Measurements from ENCODE around the gene RAB3C. TPM values are rescaled to one million over a fixed set of nuclear protein-coding genes. Genes with fewer than 3 reads are reported as not detected.

RAB3C gene
- total and polyA plus RNA-seq, 3 experiments from 2014 or later: not detected

DNA sequence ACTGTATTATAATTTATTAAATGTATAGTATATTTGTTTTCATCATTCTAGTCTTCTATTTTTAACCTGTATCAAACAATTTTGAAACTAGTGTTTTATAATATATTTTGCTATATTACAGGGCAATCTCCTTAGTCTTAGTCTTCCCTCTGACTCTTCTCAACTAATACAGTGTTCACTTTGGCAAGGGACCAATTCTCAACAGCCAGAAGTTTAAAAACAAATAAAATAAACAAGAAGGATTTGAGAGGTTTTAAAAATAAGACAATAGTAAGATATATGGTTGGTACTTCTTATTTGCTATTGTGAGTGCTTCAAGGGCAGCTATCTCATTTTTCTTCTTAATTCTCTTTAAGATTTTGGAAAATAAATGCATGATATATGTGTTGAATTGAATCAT lies 167.2 kb downstream of the RAB3C start:
- ChIA-PET POLR2A (no interaction called here), CTCF (no interaction called here)
- H3K36me3 ChIP-seq (ENCODE audit: insufficient read depth, low read length): no peaks in the 10 kb centered on the region
- no peaks in the 10 kb centered on the region for H3K9me3 Mint-ChIP-seq
- no peak overlapping the region for H3K27ac ChIP-seq (ENCODE audit: low read depth, low read length)
- H3K4me1 Mint-ChIP-seq: no peaks in the 10 kb centered on the region
- no peaks in the 10 kb centered on the region for H3K27me3 ChIP-seq (ENCODE audit: insufficient read depth, low read length, poor library complexity, severe bottlenecking)
- no peak for DNase-seq
- H3K27me3 Mint-ChIP-seq: peaks cover 5 to 6% of the 10 kb centered on the region in 2 donors
- H3K9me3 ChIP-seq (ENCODE audit: low read length): no peaks in the 10 kb centered on the region
- no peak overlapping the region for H3K27ac Mint-ChIP-seq
- H3K4me1 ChIP-seq (ENCODE audit: insufficient read depth, low read length): no peaks in the 10 kb centered on the region
- H3K4me3 Mint-ChIP-seq: no peak overlapping the region
- H3K4me3 ChIP-seq (ENCODE audit: low read length): no peak overlapping the region
- no peaks in the 10 kb centered on the region for H3K36me3 Mint-ChIP-seq

DNA sequence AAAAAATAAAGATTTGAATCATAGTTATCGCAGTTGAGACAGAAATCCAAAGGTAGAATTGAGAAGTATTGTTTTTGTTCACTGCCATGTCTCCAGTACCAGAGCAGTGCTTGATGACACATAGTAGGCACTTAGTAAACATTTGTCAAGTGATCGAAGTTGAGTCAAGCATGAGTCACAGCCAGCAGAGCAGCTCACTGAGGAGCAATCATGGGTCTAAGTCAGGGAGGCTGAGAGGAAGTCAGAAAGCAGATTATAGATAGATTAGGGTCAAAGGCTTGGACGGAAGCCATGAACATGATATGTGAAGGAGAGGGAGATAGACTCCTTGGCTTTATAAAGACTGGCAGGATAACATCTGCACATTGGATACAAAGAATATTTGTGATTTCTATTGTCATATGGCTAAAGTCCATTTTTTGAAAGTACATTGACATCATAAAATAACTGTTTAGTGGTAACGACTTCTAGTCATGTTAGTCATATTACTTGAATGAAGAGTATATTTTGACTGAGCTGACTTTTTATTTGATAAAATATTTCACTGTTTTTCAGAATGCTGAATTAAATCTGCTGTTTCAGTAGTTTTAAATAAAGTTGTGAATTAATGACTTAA lies 168.5 kb downstream of the RAB3C start:
- Mint-ChIP-seq H3K27me3 (peaks cover 3 to 4% of the 10 kb centered on the region in 2 donors), H3K4me1 (no peaks in the 10 kb centered on the region), H3K36me3 (no peaks in the 10 kb centered on the region), H3K4me3 (no peak overlapping the region), H3K9me3 (no peaks in the 10 kb centered on the region), H3K27ac (no peak overlapping the region)
- H3K27ac ChIP-seq (ENCODE audit: low read depth, low read length): no peak overlapping the region
- DNase-seq: no peak
- no peaks in the 10 kb centered on the region for H3K9me3 ChIP-seq (ENCODE audit: low read length)
- no peaks in the 10 kb centered on the region for H3K4me1 ChIP-seq (ENCODE audit: insufficient read depth, low read length)
- H3K36me3 ChIP-seq (ENCODE audit: insufficient read depth, low read length): no peaks in the 10 kb centered on the region
- ChIA-PET CTCF (no interaction called here), POLR2A (no interaction called here)
- H3K4me3 ChIP-seq (ENCODE audit: low read length): no peak overlapping the region
- no peaks in the 10 kb centered on the region for H3K27me3 ChIP-seq (ENCODE audit: insufficient read depth, low read length, poor library complexity, severe bottlenecking)

DNA sequence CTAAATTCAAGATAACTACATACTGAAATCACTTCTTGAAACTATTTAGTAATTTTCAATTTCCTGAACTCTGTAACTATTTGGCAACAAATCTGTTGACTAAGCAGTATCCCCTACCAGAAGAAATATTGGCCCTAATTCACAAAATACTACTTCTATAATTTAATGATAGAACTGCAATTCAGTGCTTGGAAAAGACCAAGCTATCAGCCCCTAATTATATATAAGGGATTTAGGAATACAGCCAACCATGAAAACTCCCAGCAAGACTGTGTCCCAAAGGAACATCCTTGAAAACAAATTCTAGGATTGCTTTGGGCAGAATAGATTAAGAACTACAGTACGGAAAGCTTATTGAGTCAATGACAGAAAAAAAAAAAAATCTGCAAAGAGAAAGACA lies 169.2 kb downstream of the RAB3C start:
- no peak for DNase-seq
- CTCF ChIA-PET: no interaction called here
- H3K27me3 Mint-ChIP-seq: peaks cover 3 to 4% of the 10 kb centered on the region in 2 donors
- Histone ChIP-seq H3K4me3 (ENCODE audit: low read length) (no peak overlapping the region), H3K9me3 (ENCODE audit: low read length) (no peaks in the 10 kb centered on the region), H3K36me3 (ENCODE audit: insufficient read depth, low read length) (no peaks in the 10 kb centered on the region), H3K27ac (ENCODE audit: low read depth, low read length) (no peak overlapping the region), H3K4me1 (ENCODE audit: insufficient read depth, low read length) (no peaks in the 10 kb centered on the region), H3K27me3 (ENCODE audit: insufficient read depth, low read length, poor library complexity, severe bottlenecking) (no peaks in the 10 kb centered on the region)
- H3K4me1 Mint-ChIP-seq: no peaks in the 10 kb centered on the region
- H3K9me3 Mint-ChIP-seq: no peaks in the 10 kb centered on the region
- H3K4me3 Mint-ChIP-seq: no peak overlapping the region
- H3K36me3 Mint-ChIP-seq: no peaks in the 10 kb centered on the region
- H3K27ac Mint-ChIP-seq: no peak overlapping the region
- POLR2A ChIA-PET: no interaction called here

DNA sequence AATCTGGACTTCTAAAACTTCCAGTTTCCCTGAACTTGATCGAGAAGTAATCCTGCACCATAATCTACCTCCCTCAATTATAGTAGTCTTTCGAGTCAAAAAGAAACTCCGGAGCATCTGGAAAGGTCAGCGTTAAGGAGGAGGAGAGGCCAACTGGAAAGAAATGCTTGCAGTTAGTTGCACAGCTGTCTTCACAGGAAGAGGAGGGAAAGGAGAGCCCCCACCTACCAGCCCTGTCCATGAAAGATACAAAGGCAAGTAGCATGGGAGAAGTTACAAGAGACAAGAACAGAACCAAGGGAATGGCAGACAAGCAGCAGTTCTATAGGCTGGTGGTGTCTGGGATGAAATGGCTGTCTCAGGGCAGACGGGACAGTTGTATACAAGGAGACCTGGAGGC lies 170.6 kb downstream of the RAB3C start:
- no peak overlapping the region for H3K27ac Mint-ChIP-seq
- POLR2A ChIA-PET: no interaction called here
- no peaks in the 10 kb centered on the region for H3K36me3 Mint-ChIP-seq
- no peak overlapping the region for H3K4me3 ChIP-seq (ENCODE audit: low read length)
- no peak for DNase-seq
- H3K4me3 Mint-ChIP-seq: no peak overlapping the region
- no peaks in the 10 kb centered on the region for H3K36me3 ChIP-seq (ENCODE audit: insufficient read depth, low read length)
- CTCF ChIA-PET: no interaction called here
- H3K4me1 Mint-ChIP-seq: peaks cover 0 to 2% (median 2%) of the 10 kb centered on the region in 3 donors
- no peaks in the 10 kb centered on the region for H3K4me1 ChIP-seq (ENCODE audit: insufficient read depth, low read length)
- H3K27me3 Mint-ChIP-seq: peaks cover 3 to 4% of the 10 kb centered on the region in 2 donors
- no peaks in the 10 kb centered on the region for H3K9me3 ChIP-seq (ENCODE audit: low read length)
- H3K9me3 Mint-ChIP-seq: no peaks in the 10 kb centered on the region
- H3K27ac ChIP-seq (ENCODE audit: low read depth, low read length): no peak overlapping the region
- no peaks in the 10 kb centered on the region for H3K27me3 ChIP-seq (ENCODE audit: insufficient read depth, low read length, poor library complexity, severe bottlenecking)

DNA sequence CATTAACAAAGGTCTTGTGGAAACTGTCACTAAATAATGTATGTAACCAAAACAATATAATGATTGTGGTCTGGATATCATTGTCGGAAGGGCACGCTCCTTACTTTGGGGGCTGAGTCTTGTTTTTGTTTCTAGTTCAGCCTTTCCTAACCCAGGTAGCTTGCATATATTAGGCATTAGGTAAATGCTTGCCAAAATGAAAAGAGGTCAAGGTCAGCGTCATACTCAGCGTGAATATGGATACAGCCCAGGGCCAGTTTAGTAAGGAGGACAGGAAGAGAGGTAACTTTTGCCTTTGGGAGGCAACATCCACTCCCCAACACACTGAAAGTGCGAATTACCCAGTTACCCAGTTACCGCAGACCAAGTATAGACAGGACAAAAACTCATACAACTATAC lies 171.4 kb downstream of the RAB3C start:
- H3K27me3 ChIP-seq (ENCODE audit: insufficient read depth, low read length, poor library complexity, severe bottlenecking): no peaks in the 10 kb centered on the region
- H3K27ac Mint-ChIP-seq: no peak overlapping the region
- DNase-seq: no peak
- no peak overlapping the region for H3K4me3 ChIP-seq (ENCODE audit: low read length)
- no peaks in the 10 kb centered on the region for H3K9me3 Mint-ChIP-seq
- ChIA-PET POLR2A (no interaction called here), CTCF (no interaction called here)
- H3K27me3 Mint-ChIP-seq: peaks cover 3 to 4% of the 10 kb centered on the region in 2 donors
- H3K4me1 ChIP-seq (ENCODE audit: insufficient read depth, low read length): no peaks in the 10 kb centered on the region
- no peak overlapping the region for H3K4me3 Mint-ChIP-seq
- H3K36me3 ChIP-seq (ENCODE audit: insufficient read depth, low read length): no peaks in the 10 kb centered on the region
- no peak overlapping the region for H3K27ac ChIP-seq (ENCODE audit: low read depth, low read length)
- H3K9me3 ChIP-seq (ENCODE audit: low read length): no peaks in the 10 kb centered on the region
- H3K36me3 Mint-ChIP-seq: no peaks in the 10 kb centered on the region
- peaks cover 6 to 10% (median 10%) of the 10 kb centered on the region in 3 donors for H3K4me1 Mint-ChIP-seq

DNA sequence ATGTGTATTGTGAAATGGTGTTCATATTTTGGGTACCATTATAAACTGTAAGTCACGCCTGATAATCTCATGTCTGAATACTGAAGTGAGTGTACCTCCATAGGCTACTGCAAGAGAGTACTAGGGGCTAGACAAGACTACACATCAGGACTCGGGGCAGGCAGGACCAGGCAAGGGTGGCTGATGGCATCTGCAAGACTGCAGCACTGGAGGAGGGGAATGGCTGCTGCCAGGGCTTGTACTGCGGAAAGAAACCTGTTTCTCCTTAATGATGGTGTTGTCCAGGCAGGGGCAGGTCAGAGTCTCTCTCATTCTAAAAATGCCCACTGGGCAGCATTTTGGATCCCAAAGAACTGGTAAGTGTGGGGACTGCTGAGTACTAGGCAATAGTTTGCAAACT lies 172.5 kb downstream of the RAB3C start:
- no peak for DNase-seq
- Mint-ChIP-seq H3K4me3 (no peak overlapping the region), H3K4me1 (peaks cover 16 to 22% (median 22%) of the 10 kb centered on the region in 3 donors), H3K36me3 (no peaks in the 10 kb centered on the region), H3K27ac (no peak overlapping the region), H3K9me3 (no peaks in the 10 kb centered on the region), H3K27me3 (peaks cover 3 to 4% of the 10 kb centered on the region in 2 donors)
- H3K36me3 ChIP-seq (ENCODE audit: insufficient read depth, low read length): no peaks in the 10 kb centered on the region
- H3K27ac ChIP-seq (ENCODE audit: low read depth, low read length): no peak overlapping the region
- peaks cover 5% of the 10 kb centered on the region for H3K4me1 ChIP-seq (ENCODE audit: insufficient read depth, low read length)
- CTCF ChIA-PET: no interaction called here
- H3K4me3 ChIP-seq (ENCODE audit: low read length): no peak overlapping the region
- H3K9me3 ChIP-seq (ENCODE audit: low read length): no peaks in the 10 kb centered on the region
- no peaks in the 10 kb centered on the region for H3K27me3 ChIP-seq (ENCODE audit: insufficient read depth, low read length, poor library complexity, severe bottlenecking)
- POLR2A ChIA-PET: no interaction called here

DNA sequence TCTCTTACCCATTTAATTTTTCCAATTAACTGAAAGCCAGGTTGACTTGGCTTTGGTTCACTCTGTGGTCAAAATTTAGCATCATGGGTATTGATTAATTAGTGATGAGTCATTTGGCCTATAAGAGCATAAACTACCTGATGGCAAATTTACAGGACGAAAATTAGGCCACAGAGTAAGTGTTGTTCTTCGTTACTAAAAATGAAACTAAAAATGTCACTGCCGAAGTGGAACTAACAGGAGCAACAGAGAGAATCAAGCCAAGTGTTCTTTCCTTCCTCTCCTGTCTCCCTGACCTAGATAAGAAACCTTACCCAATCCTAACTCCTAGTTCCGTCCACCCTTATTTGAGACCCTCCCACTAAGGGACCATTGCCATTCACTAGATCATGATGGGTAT lies 176.9 kb downstream of the RAB3C start:
- Histone ChIP-seq H3K27ac (ENCODE audit: low read depth, low read length) (no peak overlapping the region), H3K36me3 (ENCODE audit: insufficient read depth, low read length) (no peaks in the 10 kb centered on the region), H3K27me3 (ENCODE audit: insufficient read depth, low read length, poor library complexity, severe bottlenecking) (no peaks in the 10 kb centered on the region), H3K4me1 (ENCODE audit: insufficient read depth, low read length) (peaks cover 6% of the 10 kb centered on the region), H3K4me3 (ENCODE audit: low read length) (peak overlapping the region; percentile 19), H3K9me3 (ENCODE audit: low read length) (no peaks in the 10 kb centered on the region)
- Mint-ChIP-seq H3K27me3 (peaks cover 0 to 1% of the 10 kb centered on the region in 2 donors), H3K4me3 (peak overlapping the region; percentile 70 to 87 (median 84)), H3K36me3 (no peaks in the 10 kb centered on the region), H3K4me1 (peaks cover 25 to 38% (median 36%) of the 10 kb centered on the region in 3 donors), H3K9me3 (no peaks in the 10 kb centered on the region), H3K27ac (peak overlapping the region; percentile 28 to 92 (median 64))
- ChIA-PET POLR2A (no interaction called here), CTCF (no interaction called here)
- DNase-seq: no peak

DNA sequence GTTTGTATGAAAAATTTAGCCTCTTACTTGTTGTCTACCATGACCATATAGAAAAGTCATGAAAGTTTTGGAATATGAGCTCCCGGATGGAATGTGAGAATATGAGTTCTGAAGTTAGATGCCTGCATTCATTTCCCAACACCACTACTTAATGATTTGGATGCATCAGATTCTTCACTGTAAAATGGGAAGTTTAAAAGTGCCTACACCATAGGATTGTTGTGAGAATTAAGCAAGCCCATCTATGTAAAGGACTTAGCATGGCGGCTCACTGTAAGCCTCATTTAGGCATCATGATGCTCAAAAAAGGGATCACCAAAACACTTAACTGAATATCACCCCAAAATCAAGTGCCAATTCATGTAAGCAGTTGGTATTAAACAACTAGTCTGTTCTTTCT lies 177.3 kb downstream of the RAB3C start:
- Mint-ChIP-seq H3K9me3 (no peaks in the 10 kb centered on the region), H3K27ac (peak overlapping the region; percentile 28 to 92 (median 64)), H3K27me3 (peaks cover 0 to 1% of the 10 kb centered on the region in 2 donors), H3K4me1 (peaks cover 25 to 38% (median 36%) of the 10 kb centered on the region in 3 donors), H3K4me3 (peak overlapping the region; percentile 70 to 87 (median 84)), H3K36me3 (no peaks in the 10 kb centered on the region)
- Histone ChIP-seq H3K9me3 (ENCODE audit: low read length) (no peaks in the 10 kb centered on the region), H3K36me3 (ENCODE audit: insufficient read depth, low read length) (no peaks in the 10 kb centered on the region), H3K27me3 (ENCODE audit: insufficient read depth, low read length, poor library complexity, severe bottlenecking) (no peaks in the 10 kb centered on the region), H3K4me1 (ENCODE audit: insufficient read depth, low read length) (peaks cover 6% of the 10 kb centered on the region), H3K4me3 (ENCODE audit: low read length) (peak overlapping the region; percentile 19), H3K27ac (ENCODE audit: low read depth, low read length) (no peak overlapping the region)
- ChIA-PET CTCF (no interaction called here), POLR2A (no interaction called here)
- DNase-seq: no peak

Measured in CD8-positive, alpha-beta memory T cell (primary cell).